GM12878 (cell line): ENCODE results near the gene MCCD1. TPM values are rescaled to one million over a fixed set of nuclear protein-coding genes. Genes with fewer than 3 reads are reported as not detected.

Experiments used
- ATAC-seq: fragments of 200-7000 bp; cut with Tn5 transposase; 3 replicates; pipeline ENCODE4 v1.9.1; 2020; ENCODE audit warnings: mild to moderate bottlenecking, moderate library complexity
- BruUV-seq: library from RNA; stranded (reverse); fragments of 400-500 nt; replicated peaks from 2 replicates; lab custom pipeline; 2021; lab: Mats Ljungman, UMichigan
- CTCF ChIA-PET: fragments of 300-600 bp; sonication (Branson Sonifier 250); formaldehyde crosslinking; extraction: SDS; loops from one replicate; lab custom pipeline; 2021; ENCODE audit warnings: inconsistent platforms; lab: Yijun Ruan, JAX
- POLR2A ChIA-PET: fragments of 350-600 bp; formaldehyde crosslinking; extraction: SDS; loops from one replicate; lab custom pipeline; 2021; ENCODE audit warnings: inconsistent platforms; lab: Charles Lee
- RAD21 ChIA-PET: fragments of 300-600 bp; sonication (Branson Sonifier 250); formaldehyde crosslinking; loops from one replicate; lab custom pipeline; 2023; ENCODE audit warnings: antibody characterized with exemption; ENCODE audit not compliant: unreplicated experiment; lab: Charles Lee
- SMC1A ChIA-PET: fragments of 300-600 bp; sonication (Branson Sonifier 250); formaldehyde crosslinking; loops from one replicate; lab custom pipeline; 2023; ENCODE audit not compliant: unreplicated experiment, uncharacterized antibody; lab: Charles Lee
- DNase-seq: peaks from one replicate; pipeline ENCODE4 v3.0.0-alpha.2; 2011; ENCODE audit warnings: low read depth, low spot score
- FAIRE-seq: peaks from 3 replicates; lab custom pipeline; 2011; peaks lifted over from hg19 to GRCh38; lab: Jason Lieb, UNC
- H2AFZ ChIP-seq: 2 replicates; pipeline ENCODE4 v1.6.0; 2011; ENCODE audit warnings: low read depth, low read length, control low read depth; ENCODE audit not compliant: control insufficient read depth
- H3K27ac ChIP-seq: 2 replicates; pipeline ENCODE4 v1.5.1; 2011; ENCODE audit warnings: control low read depth; ENCODE audit not compliant: control insufficient read depth, insufficient read depth
- H3K27me3 ChIP-seq, 2 experiments: replicated peaks in 1 of 2; 2 replicates each; pipeline versions ENCODE4 v1.6.0 to v1.6.1; 2011; ENCODE audit warnings: low read length in 1 of 2; ENCODE audit not compliant: control insufficient read depth in 2 of 2, insufficient read depth in 2 of 2
- H3K36me3 ChIP-seq, 2 experiments: 2 replicates each; pipeline ENCODE4 v1.5.1; 2011; ENCODE audit warnings: low read length in 1 of 2; ENCODE audit not compliant: control insufficient read depth in 2 of 2, insufficient read depth in 2 of 2
- H3K4me1 ChIP-seq: 2 replicates; pipeline ENCODE4 v1.6.1; 2011; ENCODE audit warnings: mild to moderate bottlenecking, low read length, moderate library complexity, mixed read lengths; ENCODE audit not compliant: control insufficient read depth, insufficient read depth
- H3K4me2 ChIP-seq: 2 replicates; pipeline ENCODE4 v1.6.0; 2011; ENCODE audit warnings: control low read depth; ENCODE audit not compliant: control insufficient read depth, insufficient read depth
- H3K4me3 ChIP-seq: fragments of 200-600 bp; sonication (generic); 2 replicates; pipeline ENCODE4 v1.5.1; 2016
- H3K79me2 ChIP-seq: 2 replicates; pipeline ENCODE4 v1.6.0; 2011; ENCODE audit warnings: low read length; ENCODE audit not compliant: control insufficient read depth, insufficient read depth
- H3K9ac ChIP-seq: 2 replicates; pipeline ENCODE4 v1.8.0; 2011; ENCODE audit warnings: low read length, control low read depth, mixed read lengths; ENCODE audit not compliant: control insufficient read depth, insufficient read depth
- H3K9me3 ChIP-seq: replicated peaks from 3 replicates; pipeline ENCODE4 v1.5.1; 2011; ENCODE audit warnings: mild to moderate bottlenecking, low read length; ENCODE audit not compliant: control insufficient read depth, insufficient read depth
- H4K20me1 ChIP-seq: 2 replicates; pipeline ENCODE4 v1.6.0; 2011; ENCODE audit not compliant: control insufficient read depth, insufficient read depth
- BHLHE40 ChIP-seq, 2 experiments: fragments of 450-650 bp in 1 of 2; IDR thresholded peaks; 2 replicates each; pipeline ENCODE4 v1.6.1; 2011 to 2017; ENCODE audit warnings: low read depth in 2 of 2, borderline replicate concordance in 1 of 2, improper control_type of control experiment in 1 of 2, low read length in 1 of 2, mild to moderate bottlenecking in 1 of 2
- EP300 ChIP-seq, 2 experiments: fragments of 150-350 bp in 1 of 2; IDR thresholded peaks; 2 replicates each; pipeline ENCODE4 v1.6.1; 2011 to 2012; ENCODE audit warnings: low read depth in 2 of 2, low read length in 2 of 2, borderline replicate concordance in 1 of 2, improper control_type of control experiment in 1 of 2, inconsistent platforms in 1 of 2; ENCODE audit not compliant: control insufficient read depth in 1 of 2
- IRF3 ChIP-seq: fragments of 450-650 bp; IDR thresholded peaks from 2 replicates; pipeline ENCODE4 v1.6.1; 2014; ENCODE audit warnings: mild to moderate bottlenecking
- NR2C2 ChIP-seq: IDR thresholded peaks from 2 replicates; pipeline ENCODE4 v1.6.1; 2011; ENCODE audit warnings: borderline replicate concordance, low read depth; ENCODE audit not compliant: control insufficient read depth, insufficient read length
- SKIL ChIP-seq: fragments of 450-650 bp; IDR thresholded peaks from 2 replicates; pipeline ENCODE4 v1.6.1; 2017; ENCODE audit warnings: mild to moderate bottlenecking, low read depth, inconsistent platforms; ENCODE audit not compliant: poor library complexity, severe bottlenecking
- WGBS: methylation state at CpG from one replicate; pipeline ENCODE4 v1.1.6; 2016; ENCODE audit warnings: low lambda C conversion rate; ENCODE audit not compliant: insufficient replicate concordance, insufficient coverage; ENCODE audit errors: missing lambda C conversion rate; 5-methylcytosine and 5-hydroxymethylcytosine counted together
- in situ Hi-C: fragments of 300-500 bp; cut with MboI; formaldehyde crosslinking; loops from 9 replicates; pipeline ENCODE4 v1.14.3; 2018; ENCODE audit warnings: mixed read lengths
- intact Hi-C: fragments of 100-400 bp; cut with micrococcal nuclease; formaldehyde crosslinking; loops from one replicate; pipeline ENCODE4 v1.14.2; 2022; ENCODE audit not compliant: unreplicated experiment
- polyA plus RNA-seq, 11 experiments: library from polyadenylated mRNA; depleted of rRNA in 4 of 11; unstranded in 6 of 11; stranded (reverse) in 5 of 11; fragments of >200 nt; fragmentation: Nextera tagmentation in 4 of 11; fragmentation: Illumina TruSeq in 1 of 11; extraction: Ambion mirVana in 4 of 11; extraction: Trizol in 1 of 11; gene quantifications; 1 replicate in 1 of 11; 2 replicates in 10 of 11; pipeline versions ENCODE4 v1.2.1 to v1.2.3, GENCODE V29; 2011 to 2016; ENCODE audit warnings: inconsistent platforms in 2 of 11, missing spikeins in 2 of 11, low read depth in 1 of 11
- total RNA-seq, 4 experiments: library from RNA; depleted of rRNA in 3 of 4; stranded (reverse); fragments of >200 nt in 3 of 4; fragmentation: Illumina TruSeq in 1 of 4; extraction: Trizol in 1 of 4; gene quantifications; 2 replicates each; pipeline versions ENCODE4 v1.2.1 to v1.2.3, GENCODE V29; 2013 to 2021

MCCD1 gene
- total and polyA plus RNA-seq, 10 of the 15 experiments (the other 5 are each of a cell fraction or from before 2014, with no cell fraction given) = not detected

- Histone ChIP-seq H3K9ac (peak overlapping the region; percentile 87), H3K4me2 (peak overlapping the region; percentile 84), H4K20me1 (no peaks in the 10 kb centered on the region), H3K27me3 (no peaks in the 10 kb centered on the region), H3K4me3 (peak overlapping the region; percentile 59), H3K79me2 (peaks cover 70% of the 10 kb centered on the region), H2AFZ (no peak overlapping the region), H3K36me3 (peaks cover 0 to 7% of the 10 kb centered on the region in 2 experiments; a peak in 2 of 4 replicates), H3K4me1 (peaks cover 55% of the 10 kb centered on the region), H3K9me3 (no peaks in the 10 kb centered on the region), H3K27ac (peak overlapping the region; percentile 96)
- POLR2A ChIA-PET = interaction anchor here (0.5 to 17.1 kb wide), 9 partner anchors 8 to 257 kb away, joined by 3 to 282 read pairs (median 10); partner anchors contain the start of genes ATP6V1G2, HSPA1B, LST1 and LTB
- TF ChIP-seq EP300 (IDR thresholded peaks at IDR 0.05; ENCODE audit: borderline replicate concordance in 1 of 2, control insufficient read depth in 1 of 2, low read depth in 2 of 2, low read length in 2 of 2) (no peak), BHLHE40 (IDR thresholded peaks at IDR 0.05; ENCODE audit: borderline replicate concordance in 1 of 2, low read depth in 2 of 2, low read length in 1 of 2) (no peak), NR2C2 (no peak), IRF3 (no peak), SKIL (no peak)
- no peak for DNase-seq
- in situ Hi-C loops = loop anchor here (25.0 kb wide), 2 partner anchors 1039 to 1389 kb away; partner anchors contain the start of genes BRD2 and HLA-DMA
- BruUV-seq = no TSS peak
- RAD21 ChIA-PET = interaction anchor here (0.6 to 17.5 kb wide), 7 partner anchors 9 to 220 kb away, joined by 3 to 620 read pairs (median 14); partner anchors contain the start of genes ATP6V1G2, DDX39B, LST1 and LTB
- ATAC-seq = no peak
- CTCF ChIA-PET = interaction anchor here (1.1 to 31.0 kb wide), 5 partner anchors 9 to 87 kb away, joined by 3 to 2098 read pairs (median 14); partner anchors contain the start of genes ATP6V1G2, C6orf47, DDX39B and LST1
- SMC1A ChIA-PET = interaction anchor here (5.1 to 45.5 kb wide), 3 partner anchors 11 to 22 kb away, joined by 56 to 1989 read pairs (median 523); partner anchors contain the start of genes ATP6V1G2, DDX39B, LST1 and LTA
- FAIRE-seq = no peak
- 58% methylated on average over 9 of the region's 9 CpGs for WGBS
- intact Hi-C loops = no loop called here
Observed at GRCh38 chr6:31573239-31574105, 44.7 kb downstream of the MCCD1 start.
